ENCODE measurements around the gene TMPRSS9. TPM values are rescaled to one million over a fixed set of nuclear protein-coding genes. Genes with fewer than 3 reads are reported as not detected.

Gene TMPRSS9
- total RNA-seq, 4 donors from 2014 or later, result not detected

DNA sequence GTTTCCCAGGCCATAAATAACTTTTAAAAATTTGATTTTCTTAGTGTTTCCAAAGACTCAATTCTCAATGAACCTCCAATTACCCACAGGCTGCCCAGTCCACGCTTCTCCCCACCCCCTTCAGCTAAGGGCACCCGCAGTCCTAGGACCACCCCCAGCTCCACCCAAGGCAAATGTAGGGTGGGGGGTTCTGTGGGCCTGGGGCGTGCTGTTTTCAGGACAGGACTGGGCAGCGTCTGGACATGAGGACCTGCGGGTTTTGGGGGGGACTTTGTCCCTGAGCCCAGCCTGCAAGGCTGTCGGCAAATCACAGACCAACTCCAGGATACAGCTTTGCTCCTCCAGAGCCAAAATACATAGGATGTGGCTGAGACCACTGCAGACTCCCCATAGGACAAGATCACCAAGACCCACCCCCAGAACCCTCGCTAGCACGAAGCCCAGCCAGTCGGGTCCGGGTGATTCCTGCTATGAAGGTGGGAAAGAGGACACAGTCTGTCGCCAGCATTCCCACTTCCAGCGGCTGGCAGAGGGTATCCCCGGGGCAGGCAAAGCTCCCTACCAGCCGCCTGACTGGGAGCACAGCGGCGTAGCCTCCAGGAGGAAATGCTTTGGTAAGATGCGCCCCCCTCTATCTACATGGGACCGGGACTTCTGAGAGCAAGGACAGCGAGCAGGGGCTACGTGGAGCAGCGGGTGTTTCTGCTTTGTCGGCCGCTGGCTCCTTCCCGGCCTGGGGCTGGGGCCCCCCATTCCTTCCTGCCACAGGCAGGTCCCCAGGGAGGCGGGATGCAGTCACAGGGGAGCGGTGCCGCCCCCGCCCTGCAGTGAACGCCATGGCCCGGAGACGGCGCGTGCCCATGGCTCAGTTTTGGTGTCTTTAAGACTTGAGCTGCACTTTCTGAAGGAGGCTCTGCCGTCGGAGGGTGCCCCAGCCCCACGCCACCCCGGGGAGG, 69.0 kb downstream of the TMPRSS9 start:
- TF ChIP-seq, protein P1, sequence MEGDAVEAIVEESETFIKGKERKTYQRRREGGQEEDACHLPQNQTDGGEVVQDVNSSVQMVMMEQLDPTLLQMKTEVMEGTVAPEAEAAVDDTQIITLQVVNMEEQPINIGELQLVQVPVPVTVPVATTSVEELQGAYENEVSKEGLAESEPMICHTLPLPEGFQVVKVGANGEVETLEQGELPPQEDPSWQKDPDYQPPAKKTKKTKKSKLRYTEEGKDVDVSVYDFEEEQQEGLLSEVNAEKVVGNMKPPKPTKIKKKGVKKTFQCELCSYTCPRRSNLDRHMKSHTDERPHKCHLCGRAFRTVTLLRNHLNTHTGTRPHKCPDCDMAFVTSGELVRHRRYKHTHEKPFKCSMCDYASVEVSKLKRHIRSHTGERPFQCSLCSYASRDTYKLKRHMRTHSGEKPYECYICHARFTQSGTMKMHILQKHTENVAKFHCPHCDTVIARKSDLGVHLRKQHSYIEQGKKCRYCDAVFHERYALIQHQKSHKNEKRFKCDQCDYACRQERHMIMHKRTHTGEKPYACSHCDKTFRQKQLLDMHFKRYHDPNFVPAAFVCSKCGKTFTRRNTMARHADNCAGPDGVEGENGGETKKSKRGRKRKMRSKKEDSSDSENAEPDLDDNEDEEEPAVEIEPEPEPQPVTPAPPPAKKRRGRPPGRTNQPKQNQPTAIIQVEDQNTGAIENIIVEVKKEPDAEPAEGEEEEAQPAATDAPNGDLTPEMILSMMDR (IDR thresholded peaks at IDR 0.05; ENCODE audit: low read depth), result no peak

DNA sequence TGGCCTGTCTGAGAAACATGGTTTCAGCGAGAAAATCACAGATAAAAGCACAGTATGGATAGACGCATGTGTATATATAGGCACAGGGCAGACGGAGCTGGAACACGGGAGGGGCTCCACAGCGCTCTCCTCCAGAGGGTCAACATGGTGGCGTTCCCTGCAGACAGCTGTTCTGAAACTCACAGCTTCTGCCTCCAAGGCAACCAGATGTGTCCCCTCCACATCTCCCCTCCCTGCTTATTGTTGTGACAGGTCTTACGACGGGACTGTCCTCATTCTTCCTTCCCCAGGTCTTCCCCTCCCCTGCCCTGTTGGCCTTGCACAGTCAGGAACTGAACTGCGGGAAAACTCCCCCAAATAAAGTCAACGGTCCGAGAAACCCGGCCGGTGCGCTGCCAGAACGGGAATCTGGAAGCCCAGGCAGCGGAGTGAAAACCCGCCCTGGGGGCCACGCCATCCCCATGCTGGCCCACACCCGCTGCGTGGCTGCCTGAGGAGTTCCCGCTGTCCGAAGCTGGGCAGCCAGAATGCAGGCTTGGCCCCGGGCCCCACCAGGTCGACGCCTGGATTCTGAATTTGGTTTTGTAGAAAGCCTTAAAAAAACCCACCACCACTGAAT, 70.0 kb downstream of the TMPRSS9 start:
- TF ChIP-seq, protein P1 (IDR thresholded peaks at IDR 0.05; ENCODE audit: low read depth), result no peak

DNA sequence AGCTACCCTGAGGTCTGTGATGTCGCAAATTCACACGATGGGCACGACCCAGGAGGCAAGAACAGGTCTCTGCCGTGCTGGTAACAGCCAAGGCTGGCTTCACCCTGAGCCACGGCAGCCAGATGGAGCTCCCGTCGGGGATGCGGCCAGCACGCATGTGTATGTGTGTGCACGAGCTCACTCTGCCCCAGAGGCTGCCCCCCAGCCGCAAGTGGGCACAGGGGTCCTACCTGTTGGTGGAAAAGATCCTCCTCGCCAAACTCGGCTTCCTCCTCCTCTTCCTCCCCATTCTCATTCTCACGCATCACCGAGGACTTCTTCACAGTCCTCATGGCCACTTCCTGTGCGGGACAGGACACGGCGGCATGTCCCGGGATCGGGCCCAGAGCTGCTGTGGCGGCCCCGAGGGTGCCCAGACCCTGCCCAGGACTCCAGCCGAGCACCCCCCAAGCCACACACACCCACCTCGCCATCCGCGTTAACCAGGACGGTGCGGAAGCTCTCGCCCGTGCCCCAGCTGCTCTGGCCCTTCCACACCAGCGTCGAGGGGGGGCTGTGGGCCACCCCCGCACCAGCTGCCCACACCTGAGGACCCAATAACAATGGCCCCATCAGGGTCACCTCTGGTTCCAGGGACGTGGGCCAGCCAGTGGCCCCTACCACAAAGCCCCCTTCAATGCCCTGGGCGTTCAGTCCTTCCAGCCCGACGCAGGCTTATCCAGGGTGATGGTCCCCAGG, 71.4 kb downstream of the TMPRSS9 start:
- TF ChIP-seq, protein P1 (IDR thresholded peaks at IDR 0.05; ENCODE audit: low read depth), result no peak

DNA sequence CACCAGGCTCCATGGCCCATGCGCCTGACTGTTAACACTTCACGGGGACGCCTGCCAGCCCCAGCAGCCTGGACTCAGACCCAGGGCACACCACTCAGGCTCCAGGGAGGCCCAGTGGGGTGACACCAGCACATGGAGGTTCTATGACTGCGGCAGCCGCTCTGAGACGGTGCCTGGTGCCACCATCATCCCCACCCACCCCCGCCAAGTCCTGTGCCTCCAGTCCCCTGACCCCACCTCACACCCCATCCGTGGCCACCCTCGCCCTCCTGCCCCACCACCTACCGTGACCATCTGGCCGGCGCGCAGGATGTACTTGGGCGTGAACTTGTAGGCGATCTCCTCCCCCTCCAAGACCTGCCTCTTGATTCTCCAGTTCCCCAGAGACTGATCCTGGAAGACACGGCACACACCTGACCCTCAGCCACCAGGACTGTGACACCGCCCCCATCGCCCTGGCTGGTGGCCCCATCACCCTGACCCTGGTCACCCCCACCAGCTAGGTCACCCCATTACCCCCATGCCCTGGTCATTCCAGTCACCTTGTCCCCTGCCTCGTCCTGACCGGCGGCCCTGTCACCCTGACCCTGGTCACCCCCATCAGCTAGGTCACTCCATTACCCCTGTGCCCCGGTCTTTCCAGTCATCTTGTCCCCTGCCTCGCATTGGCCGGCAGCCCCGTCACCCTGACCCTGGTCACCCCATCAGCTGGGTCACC, 72.2 kb downstream of the TMPRSS9 start:
- TF ChIP-seq, protein P1 (IDR thresholded peaks at IDR 0.05; ENCODE audit: low read depth), result no peak

DNA sequence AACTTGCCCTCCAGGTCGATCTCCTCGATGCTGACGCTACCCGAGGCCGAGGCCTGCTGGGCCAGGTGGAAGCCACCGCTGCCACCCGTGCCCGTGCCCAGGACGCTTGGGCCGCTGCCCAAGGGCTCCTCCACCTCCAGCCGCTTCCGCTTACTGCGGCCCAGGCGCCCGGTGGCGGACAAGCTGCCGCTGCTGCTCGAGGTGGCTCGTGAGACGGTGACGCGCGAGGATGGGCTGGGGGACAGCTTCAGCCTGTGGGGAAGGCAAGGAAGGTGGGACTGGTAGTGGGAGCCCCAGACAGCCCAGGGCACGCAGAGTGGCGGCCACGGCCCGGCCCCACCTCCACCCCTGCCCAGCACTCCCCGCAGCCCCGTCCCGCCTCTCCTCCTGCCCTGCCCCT, 73.8 kb downstream of the TMPRSS9 start:
- TF ChIP-seq, protein P1 (IDR thresholded peaks at IDR 0.05; ENCODE audit: low read depth), result no peak

DNA sequence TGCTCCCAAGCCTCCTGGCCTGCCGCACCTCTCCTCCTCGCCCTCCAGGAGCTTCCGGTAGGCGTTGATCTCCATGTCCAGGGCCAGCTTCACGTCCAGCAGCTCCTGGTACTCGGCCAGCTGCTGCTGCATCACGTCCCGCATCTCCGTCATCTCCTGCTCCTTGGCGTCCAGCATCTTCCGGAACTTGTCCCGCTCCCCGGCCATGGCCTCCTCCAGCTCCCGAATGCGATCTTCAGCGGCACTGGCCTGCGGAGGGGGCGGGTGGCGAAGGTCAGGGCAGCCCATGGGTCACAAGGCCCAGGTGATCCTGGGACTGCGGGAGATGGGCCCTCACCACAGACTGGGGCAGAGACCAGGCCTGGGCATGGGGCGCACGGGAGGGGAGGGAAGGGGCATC, 74.2 kb downstream of the TMPRSS9 start:
- TF ChIP-seq, protein P1 (IDR thresholded peaks at IDR 0.05; ENCODE audit: low read depth), result no peak

Measured in subcutaneous adipose tissue (tissue), 4 donors.